ENCODE measurements around the gene MEIS2. TPM values are rescaled to one million over a fixed set of nuclear protein-coding genes. Genes with fewer than 3 reads are reported as not detected.

The MEIS2 gene
- total RNA-seq, 1 donor from 2014 or later = 6.7 TPM

GRCh38 chr15:37100966-37101215 lies 542 bp upstream of the MEIS2 start:
- DNase-seq (ENCODE audit: low read depth) = no peak
- TF ChIP-seq CTCF (IDR thresholded peaks at IDR 0.05; ENCODE audit: insufficient read depth, low read length, poor library complexity, severe bottlenecking) = no peak
- H3K36me3 ChIP-seq (ENCODE audit: control insufficient read depth, insufficient read depth, low read length) = no peaks in the 10 kb centered on the region
- peaks cover 48% of the 10 kb centered on the region for H3K27me3 ChIP-seq (ENCODE audit: control insufficient read depth, insufficient read depth, low read length)
- H3K4me3 ChIP-seq (ENCODE audit: low read depth, low read length) = peak overlapping the region; percentile 54

GRCh38 chr15:37099319-37100108 lies 835 bp downstream of the MEIS2 start:
- peaks cover 50% of the 10 kb centered on the region for H3K27me3 ChIP-seq (ENCODE audit: control insufficient read depth, insufficient read depth, low read length)
- peak overlapping the region; percentile 54 for H3K4me3 ChIP-seq (ENCODE audit: low read depth, low read length)
- no peaks in the 10 kb centered on the region for H3K36me3 ChIP-seq (ENCODE audit: control insufficient read depth, insufficient read depth, low read length)
- DNase-seq (ENCODE audit: low read depth) = no peak
- TF ChIP-seq CTCF (IDR thresholded peaks at IDR 0.05; ENCODE audit: insufficient read depth, low read length, poor library complexity, severe bottlenecking) = no peak

GRCh38 chr15:37098468-37099318 lies 1.7 kb downstream of the MEIS2 start:
- DNase-seq (ENCODE audit: low read depth) = no peak
- H3K36me3 ChIP-seq (ENCODE audit: control insufficient read depth, insufficient read depth, low read length) = no peaks in the 10 kb centered on the region
- peak overlapping the region; percentile 54 for H3K4me3 ChIP-seq (ENCODE audit: low read depth, low read length)
- no peak for TF ChIP-seq CTCF (IDR thresholded peaks at IDR 0.05; ENCODE audit: insufficient read depth, low read length, poor library complexity, severe bottlenecking)
- H3K27me3 ChIP-seq (ENCODE audit: control insufficient read depth, insufficient read depth, low read length) = peaks cover 44% of the 10 kb centered on the region

GRCh38 chr15:37097144-37097919 lies 3.0 kb downstream of the MEIS2 start:
- H3K36me3 ChIP-seq (ENCODE audit: control insufficient read depth, insufficient read depth, low read length) = no peaks in the 10 kb centered on the region
- H3K27me3 ChIP-seq (ENCODE audit: control insufficient read depth, insufficient read depth, low read length) = peaks cover 36% of the 10 kb centered on the region
- H3K4me3 ChIP-seq (ENCODE audit: low read depth, low read length) = peak overlapping the region; percentile 54
- DNase-seq (ENCODE audit: low read depth) = no peak
- no peak for TF ChIP-seq CTCF (IDR thresholded peaks at IDR 0.05; ENCODE audit: insufficient read depth, low read length, poor library complexity, severe bottlenecking)

GRCh38 chr15:37096558-37097143 lies 3.7 kb downstream of the MEIS2 start:
- Histone ChIP-seq H3K27me3 (ENCODE audit: control insufficient read depth, insufficient read depth, low read length) (peaks cover 32% of the 10 kb centered on the region), H3K4me3 (ENCODE audit: low read depth, low read length) (peak overlapping the region; percentile 54), H3K36me3 (ENCODE audit: control insufficient read depth, insufficient read depth, low read length) (no peaks in the 10 kb centered on the region)
- no peak for TF ChIP-seq CTCF (IDR thresholded peaks at IDR 0.05; ENCODE audit: insufficient read depth, low read length, poor library complexity, severe bottlenecking)
- no peak for DNase-seq (ENCODE audit: low read depth)

Measured in kidney epithelial cell (primary cell).